Fibroblast of lung (primary cell): ENCODE measurements around the gene PACSIN1.

Experiments
- CTCF ChIP-seq, 2 donors: IDR thresholded peaks in 1 of 2; conservative IDR thresholded peaks in 1 of 2; 1 replicate in 1 of 2; 2 replicates in 1 of 2; pipeline ENCODE4 v1.5.1; 2011 to 2012; ENCODE audit warnings: low read length in 2 of 2, control low read depth in 1 of 2, inconsistent platforms in 1 of 2, low read depth in 1 of 2, mild to moderate bottlenecking in 1 of 2
- EZH2 ChIP-seq: IDR thresholded peaks from 2 replicates; pipeline ENCODE4 v1.5.1; 2012; ENCODE audit warnings: low read length, control low read depth, mild to moderate bottlenecking; ENCODE audit errors: missing control alignments

- TF ChIP-seq CTCF (conservative IDR thresholded peaks at IDR 0.05 in 1 of 2, IDR thresholded peaks at IDR 0.05 in 1 of 2; ENCODE audit: low read depth in 1 of 2, low read length in 2 of 2) (no peak), EZH2 (no peak)
Measured at GRCh38 chr6:34543421-34543820, 77.5 kb downstream of the PACSIN1 start.
